NOMO-1 (cell line): ENCODE measurements around the gene MRPS35.

ENCODE experiments used
- DNase-seq, 2 experiments: peaks; one replicate each; lab custom pipeline; 2025; ENCODE audit not compliant: unreplicated experiment in 2 of 2; lab: John Stamatoyannopoulos, UW

The MRPS35 gene

DNA sequence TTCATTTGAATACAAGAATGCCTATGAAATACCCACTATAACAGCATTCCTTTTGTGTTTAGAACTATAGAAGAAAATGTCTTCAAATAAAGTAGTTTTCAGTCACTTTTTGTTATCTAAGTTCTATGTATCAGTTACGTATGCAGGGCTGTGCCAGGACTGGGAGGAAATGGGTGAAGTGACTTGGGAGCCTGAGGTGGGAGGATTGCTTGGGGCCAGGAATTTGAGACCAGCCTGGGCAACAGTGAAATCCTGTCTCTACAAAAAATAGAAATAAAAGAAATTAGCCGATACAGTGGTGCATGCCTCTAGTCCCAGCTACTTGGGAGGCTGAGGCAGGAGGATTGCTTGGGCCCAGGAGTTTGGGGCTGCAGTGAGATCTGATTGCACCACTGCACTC is 92.3 kb downstream of the MRPS35 start:
- DNase-seq: no peak

DNA sequence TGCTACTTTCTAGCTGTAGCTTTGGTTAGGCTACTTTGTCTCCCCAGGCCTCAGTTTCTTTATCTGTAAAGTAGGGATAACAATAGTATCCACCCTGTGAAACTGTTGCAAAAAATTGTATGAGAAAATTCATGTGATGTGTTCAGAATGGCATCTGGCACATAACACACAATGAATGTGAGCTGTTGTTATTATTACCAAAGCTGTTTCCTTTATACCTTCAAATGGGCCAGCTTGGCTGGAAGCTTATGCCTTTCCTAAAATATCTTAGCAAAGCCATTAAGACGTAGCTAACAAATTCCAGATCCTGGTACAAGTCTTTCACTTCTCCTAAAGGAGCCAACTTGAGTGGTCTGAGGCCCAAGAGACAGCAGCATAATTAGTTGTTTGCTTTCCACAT is 94.6 kb downstream of the MRPS35 start:
- no peak for DNase-seq
